ENCODE data around the gene CACNB2. TPM values are rescaled to one million over a fixed set of nuclear protein-coding genes. Genes with fewer than 3 reads are reported as not detected.

CACNB2 gene
- total RNA-seq, 2 donors from 2014 or later = 12.5 to 12.7 TPM

- intact Hi-C loops (cut with DNase I) = no loop called here
- ATAC-seq (peak; percentile 21), DNase-seq (peak in 1 of 4 donors; percentile 8)
- peak overlapping the region in 3 of 4 donors; percentile 18 to 54 (median 19) for H3K27ac ChIP-seq
- H3K4me3 ChIP-seq = peak overlapping the region in 1 of 2 donors; percentile 14
- H3K36me3 ChIP-seq (replicated peaks in 1 of 2; ENCODE audit: insufficient read depth in 1 of 2, low read depth in 2 of 2) = no peaks in the 10 kb centered on the region
- no peak for TF ChIP-seq POLR2A (IDR thresholded peaks at IDR 0.05)
- TF ChIP-seq, protein P1, sequence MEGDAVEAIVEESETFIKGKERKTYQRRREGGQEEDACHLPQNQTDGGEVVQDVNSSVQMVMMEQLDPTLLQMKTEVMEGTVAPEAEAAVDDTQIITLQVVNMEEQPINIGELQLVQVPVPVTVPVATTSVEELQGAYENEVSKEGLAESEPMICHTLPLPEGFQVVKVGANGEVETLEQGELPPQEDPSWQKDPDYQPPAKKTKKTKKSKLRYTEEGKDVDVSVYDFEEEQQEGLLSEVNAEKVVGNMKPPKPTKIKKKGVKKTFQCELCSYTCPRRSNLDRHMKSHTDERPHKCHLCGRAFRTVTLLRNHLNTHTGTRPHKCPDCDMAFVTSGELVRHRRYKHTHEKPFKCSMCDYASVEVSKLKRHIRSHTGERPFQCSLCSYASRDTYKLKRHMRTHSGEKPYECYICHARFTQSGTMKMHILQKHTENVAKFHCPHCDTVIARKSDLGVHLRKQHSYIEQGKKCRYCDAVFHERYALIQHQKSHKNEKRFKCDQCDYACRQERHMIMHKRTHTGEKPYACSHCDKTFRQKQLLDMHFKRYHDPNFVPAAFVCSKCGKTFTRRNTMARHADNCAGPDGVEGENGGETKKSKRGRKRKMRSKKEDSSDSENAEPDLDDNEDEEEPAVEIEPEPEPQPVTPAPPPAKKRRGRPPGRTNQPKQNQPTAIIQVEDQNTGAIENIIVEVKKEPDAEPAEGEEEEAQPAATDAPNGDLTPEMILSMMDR (IDR thresholded peaks at IDR 0.05) = no peak
- no peaks in the 10 kb centered on the region for H3K27me3 ChIP-seq
- H3K9me3 ChIP-seq = no peaks in the 10 kb centered on the region
- 44 to 52% methylated on average over 13 of the region's 13 CpGs for WGBS, 2 donors
- H3K4me1 ChIP-seq = no peaks in the 10 kb centered on the region
Observed at GRCh38 chr10:18340496-18341051, 200.3 kb downstream of the CACNB2 start.

GRCh38 chr10:18341055-18341454 lies 200.8 kb downstream of the CACNB2 start:
- no peaks in the 10 kb centered on the region for H3K27me3 ChIP-seq
- no peaks in the 10 kb centered on the region for H3K4me1 ChIP-seq
- 28 to 77% methylated on average over 1 of the region's 1 CpG for WGBS, 2 donors
- intact Hi-C loops (cut with DNase I) = no loop called here
- no peaks in the 10 kb centered on the region for H3K9me3 ChIP-seq
- H3K27ac ChIP-seq = peak overlapping the region in 3 of 4 donors; percentile 18 to 54 (median 19)
- peak overlapping the region in 1 of 2 donors; percentile 14 for H3K4me3 ChIP-seq
- no peaks in the 10 kb centered on the region for H3K36me3 ChIP-seq (replicated peaks in 1 of 2; ENCODE audit: insufficient read depth in 1 of 2, low read depth in 2 of 2)
- ATAC-seq = no peak
- TF ChIP-seq, protein P1 (IDR thresholded peaks at IDR 0.05) = no peak
- TF ChIP-seq POLR2A (IDR thresholded peaks at IDR 0.05) = no peak
- DNase-seq = no peak

- TF ChIP-seq, protein P1 (IDR thresholded peaks at IDR 0.05) = no peak
- TF ChIP-seq POLR2A (IDR thresholded peaks at IDR 0.05) = no peak
- WGBS, 2 donors = 49 to 57% methylated on average over 3 of the region's 3 CpGs
Observed at GRCh38 chr10:18343573-18343972, 203.3 kb downstream of the CACNB2 start.

DNA sequence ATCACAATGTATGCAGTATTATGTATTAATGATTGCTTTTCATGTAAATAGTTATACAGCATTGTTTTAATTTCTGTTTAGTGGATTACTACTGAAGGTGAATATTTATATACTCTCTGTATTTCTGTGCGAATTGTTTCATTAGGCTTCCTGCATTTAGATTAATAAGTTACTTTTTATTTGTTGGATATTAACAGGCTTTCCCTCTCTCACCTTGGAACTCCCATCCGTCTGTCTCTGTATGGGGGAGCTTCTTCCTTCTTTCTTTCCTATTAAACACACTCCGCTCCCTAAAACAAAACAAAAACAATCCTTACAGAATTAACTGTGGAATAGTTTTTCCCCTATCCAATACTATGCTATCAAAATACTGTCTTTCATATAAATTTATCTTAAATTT lies 205.1 kb downstream of the CACNB2 start:
- H3K4me1 ChIP-seq = peaks cover 2% of the 10 kb centered on the region
- peak overlapping the region in 2 of 4 donors; percentile 53 to 69 for H3K27ac ChIP-seq

More at GRCh38 chr10:18343573-18343972, 203.3 kb downstream of the CACNB2 start:
- Histone ChIP-seq H3K4me1 (no peaks in the 10 kb centered on the region), H3K27ac (no peak overlapping the region), H3K36me3 (replicated peaks in 1 of 2; ENCODE audit: insufficient read depth in 1 of 2, low read depth in 2 of 2) (no peaks in the 10 kb centered on the region), H3K9me3 (no peaks in the 10 kb centered on the region), H3K4me3 (no peak overlapping the region), H3K27me3 (no peaks in the 10 kb centered on the region)
- ATAC-seq = no peak
- intact Hi-C loops (cut with DNase I) = no loop called here
- no peak for DNase-seq

More for the DNA sequence above, 205.1 kb downstream of the CACNB2 start:
- H3K27me3 ChIP-seq = no peaks in the 10 kb centered on the region
- WGBS, 2 donors = 44 to 68% methylated on average over 3 of the region's 3 CpGs
- no peak for TF ChIP-seq POLR2A (IDR thresholded peaks at IDR 0.05)
- TF ChIP-seq, protein P1 (IDR thresholded peaks at IDR 0.05) = no peak
- H3K36me3 ChIP-seq (replicated peaks in 1 of 2; ENCODE audit: insufficient read depth in 1 of 2, low read depth in 2 of 2) = no peaks in the 10 kb centered on the region
- H3K9me3 ChIP-seq = no peaks in the 10 kb centered on the region
- DNase-seq = no peak
- intact Hi-C loops (cut with DNase I) = no loop called here
- peak; percentile 73 for ATAC-seq
- H3K4me3 ChIP-seq = no peak overlapping the region
